ENCODE measurements around the gene JAKMIP2. TPM values are rescaled to one million over a fixed set of nuclear protein-coding genes. Genes with fewer than 3 reads are reported as not detected.

JAKMIP2 gene
- total RNA-seq, 1 experiment from 2014 or later, result not detected

DNA sequence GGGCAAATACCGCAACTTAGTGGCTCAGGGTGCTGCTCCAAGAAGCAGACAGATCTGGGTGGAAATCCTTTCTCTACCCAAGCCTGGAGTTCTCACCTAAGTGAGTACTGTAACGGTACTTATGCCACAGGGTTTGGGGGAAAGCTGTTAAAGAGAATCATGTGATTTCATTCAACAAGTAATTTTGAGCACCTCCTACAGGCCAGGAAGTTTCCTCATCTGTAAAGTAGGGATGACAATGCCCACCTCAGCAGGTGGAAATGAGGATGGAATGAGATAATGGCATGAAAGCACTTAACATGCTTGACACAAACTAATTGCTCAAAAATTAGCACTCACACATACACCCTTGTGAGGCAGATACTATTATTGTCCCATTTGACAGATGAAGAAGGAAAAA is 114.1 kb downstream of the JAKMIP2 start:
- BruUV-seq (replicated peaks), result no TSS peak
- CTCF ChIA-PET, result no interaction called here

DNA sequence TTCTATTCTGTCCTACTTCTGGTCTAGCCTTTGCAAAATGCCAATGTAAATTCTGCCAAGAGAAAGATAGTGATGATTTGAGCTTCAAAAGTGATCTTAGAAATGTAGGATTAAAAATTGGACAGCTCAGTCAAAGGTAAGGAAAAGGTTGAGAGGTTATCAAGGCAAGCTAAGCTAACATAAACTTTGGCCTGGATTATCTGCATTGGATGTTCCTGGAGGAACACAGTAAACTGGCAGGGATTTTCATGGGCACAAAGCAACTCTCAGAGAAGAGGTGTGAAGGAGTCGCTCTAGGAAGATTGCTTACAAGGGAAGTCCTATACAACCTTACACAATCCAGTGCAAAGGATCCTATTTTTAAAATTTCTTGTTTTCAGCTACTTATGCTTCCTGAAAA is 115.2 kb downstream of the JAKMIP2 start:
- H3K4me3 ChIP-seq (ENCODE audit: low read depth in 2 of 2, low read length in 2 of 2), result no peak overlapping the region
- no peak overlapping the region for H3K27ac ChIP-seq (ENCODE audit: low read length)
- no peaks in the 10 kb centered on the region for H3K4me1 ChIP-seq (ENCODE audit: control insufficient read depth, insufficient read depth, low read length)
- H3K36me3 ChIP-seq (ENCODE audit: control insufficient read depth, insufficient read depth, low read length), result no peaks in the 10 kb centered on the region
- ATAC-seq (no peak), DNase-seq (ENCODE audit: low read depth, low spot score) (no peak)
- TF ChIP-seq SIN3A (IDR thresholded peaks at IDR 0.05; ENCODE audit: borderline replicate concordance, insufficient read depth, low read depth, low read length) (no peak), POLR2AphosphoS5 (IDR thresholded peaks at IDR 0.05; ENCODE audit: low read depth, low read length) (no peak), TCF7L2 (IDR thresholded peaks at IDR 0.05; ENCODE audit: low read depth, low read length) (no peak)
- TF ChIP-seq, protein P1, sequence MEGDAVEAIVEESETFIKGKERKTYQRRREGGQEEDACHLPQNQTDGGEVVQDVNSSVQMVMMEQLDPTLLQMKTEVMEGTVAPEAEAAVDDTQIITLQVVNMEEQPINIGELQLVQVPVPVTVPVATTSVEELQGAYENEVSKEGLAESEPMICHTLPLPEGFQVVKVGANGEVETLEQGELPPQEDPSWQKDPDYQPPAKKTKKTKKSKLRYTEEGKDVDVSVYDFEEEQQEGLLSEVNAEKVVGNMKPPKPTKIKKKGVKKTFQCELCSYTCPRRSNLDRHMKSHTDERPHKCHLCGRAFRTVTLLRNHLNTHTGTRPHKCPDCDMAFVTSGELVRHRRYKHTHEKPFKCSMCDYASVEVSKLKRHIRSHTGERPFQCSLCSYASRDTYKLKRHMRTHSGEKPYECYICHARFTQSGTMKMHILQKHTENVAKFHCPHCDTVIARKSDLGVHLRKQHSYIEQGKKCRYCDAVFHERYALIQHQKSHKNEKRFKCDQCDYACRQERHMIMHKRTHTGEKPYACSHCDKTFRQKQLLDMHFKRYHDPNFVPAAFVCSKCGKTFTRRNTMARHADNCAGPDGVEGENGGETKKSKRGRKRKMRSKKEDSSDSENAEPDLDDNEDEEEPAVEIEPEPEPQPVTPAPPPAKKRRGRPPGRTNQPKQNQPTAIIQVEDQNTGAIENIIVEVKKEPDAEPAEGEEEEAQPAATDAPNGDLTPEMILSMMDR (IDR thresholded peaks at IDR 0.05), result no peak
- TF ChIP-seq, protein P2, sequence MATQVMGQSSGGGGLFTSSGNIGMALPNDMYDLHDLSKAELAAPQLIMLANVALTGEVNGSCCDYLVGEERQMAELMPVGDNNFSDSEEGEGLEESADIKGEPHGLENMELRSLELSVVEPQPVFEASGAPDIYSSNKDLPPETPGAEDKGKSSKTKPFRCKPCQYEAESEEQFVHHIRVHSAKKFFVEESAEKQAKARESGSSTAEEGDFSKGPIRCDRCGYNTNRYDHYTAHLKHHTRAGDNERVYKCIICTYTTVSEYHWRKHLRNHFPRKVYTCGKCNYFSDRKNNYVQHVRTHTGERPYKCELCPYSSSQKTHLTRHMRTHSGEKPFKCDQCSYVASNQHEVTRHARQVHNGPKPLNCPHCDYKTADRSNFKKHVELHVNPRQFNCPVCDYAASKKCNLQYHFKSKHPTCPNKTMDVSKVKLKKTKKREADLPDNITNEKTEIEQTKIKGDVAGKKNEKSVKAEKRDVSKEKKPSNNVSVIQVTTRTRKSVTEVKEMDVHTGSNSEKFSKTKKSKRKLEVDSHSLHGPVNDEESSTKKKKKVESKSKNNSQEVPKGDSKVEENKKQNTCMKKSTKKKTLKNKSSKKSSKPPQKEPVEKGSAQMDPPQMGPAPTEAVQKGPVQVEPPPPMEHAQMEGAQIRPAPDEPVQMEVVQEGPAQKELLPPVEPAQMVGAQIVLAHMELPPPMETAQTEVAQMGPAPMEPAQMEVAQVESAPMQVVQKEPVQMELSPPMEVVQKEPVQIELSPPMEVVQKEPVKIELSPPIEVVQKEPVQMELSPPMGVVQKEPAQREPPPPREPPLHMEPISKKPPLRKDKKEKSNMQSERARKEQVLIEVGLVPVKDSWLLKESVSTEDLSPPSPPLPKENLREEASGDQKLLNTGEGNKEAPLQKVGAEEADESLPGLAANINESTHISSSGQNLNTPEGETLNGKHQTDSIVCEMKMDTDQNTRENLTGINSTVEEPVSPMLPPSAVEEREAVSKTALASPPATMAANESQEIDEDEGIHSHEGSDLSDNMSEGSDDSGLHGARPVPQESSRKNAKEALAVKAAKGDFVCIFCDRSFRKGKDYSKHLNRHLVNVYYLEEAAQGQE (IDR thresholded peaks at IDR 0.05; ENCODE audit: insufficient read depth in 1 of 2, low read depth in 2 of 2, low read length in 1 of 2), result no peak
- ChIA-PET CTCF (no interaction called here), POLR2A (interaction anchor here (0.6 kb wide), 1 partner anchor 156 kb away, joined by 3 read pairs; no protein-coding TSS in a partner anchor)
- H3K27me3 ChIP-seq (ENCODE audit: control insufficient read depth, insufficient read depth, low read length), result no peaks in the 10 kb centered on the region
- BruUV-seq (replicated peaks), result no TSS peak
- in situ Hi-C loops (cut with HindIII; ENCODE audit: low pct_unique_long_range_greater_than_20kb, low sequenced_read_pairs), result no loop called here
- intact Hi-C loops (cut with micrococcal nuclease; ENCODE audit: unreplicated experiment), result no loop called here
- H3K9me3 ChIP-seq (ENCODE audit: control insufficient read depth, insufficient read depth, low read depth, low read length), result no peaks in the 10 kb centered on the region

More for the DNA sequence above, 114.1 kb downstream of the JAKMIP2 start:
- Histone ChIP-seq H3K36me3 (ENCODE audit: control insufficient read depth, insufficient read depth, low read length) (no peaks in the 10 kb centered on the region), H3K27me3 (ENCODE audit: control insufficient read depth, insufficient read depth, low read length) (no peaks in the 10 kb centered on the region), H3K27ac (ENCODE audit: low read length) (no peak overlapping the region), H3K4me1 (ENCODE audit: control insufficient read depth, insufficient read depth, low read length) (no peaks in the 10 kb centered on the region), H3K4me3 (ENCODE audit: low read depth in 2 of 2, low read length in 2 of 2) (no peak overlapping the region), H3K9me3 (ENCODE audit: control insufficient read depth, insufficient read depth, low read depth, low read length) (no peaks in the 10 kb centered on the region)
- in situ Hi-C loops (cut with HindIII; ENCODE audit: low pct_unique_long_range_greater_than_20kb, low sequenced_read_pairs) (no loop called here), intact Hi-C loops (cut with micrococcal nuclease; ENCODE audit: unreplicated experiment) (no loop called here)
- TF ChIP-seq TCF7L2 (IDR thresholded peaks at IDR 0.05; ENCODE audit: low read depth, low read length) (no peak), POLR2AphosphoS5 (IDR thresholded peaks at IDR 0.05; ENCODE audit: low read depth, low read length) (no peak), SIN3A (IDR thresholded peaks at IDR 0.05; ENCODE audit: borderline replicate concordance, insufficient read depth, low read depth, low read length) (no peak)
- TF ChIP-seq, protein P2 (IDR thresholded peaks at IDR 0.05; ENCODE audit: insufficient read depth in 1 of 2, low read depth in 2 of 2, low read length in 1 of 2), result no peak
- TF ChIP-seq, protein P1 (IDR thresholded peaks at IDR 0.05), result no peak
- POLR2A ChIA-PET, result no interaction called here
- ATAC-seq (no peak), DNase-seq (ENCODE audit: low read depth, low spot score) (no peak)

All from Panc1 (cell line).